ENCODE measurements around the gene CXCL6.

Gene CXCL6

GRCh38 chr4:73859614-73860088 is 23.2 kb downstream of the CXCL6 start:
- TF ChIP-seq POLR2A (IDR thresholded peaks at IDR 0.05; ENCODE audit: low read depth, low read length) (no peak), POLR2AphosphoS5 (IDR thresholded peaks at IDR 0.05; ENCODE audit: low read depth, low read length) (no peak), TAF1 (IDR thresholded peaks at IDR 0.05; ENCODE audit: borderline replicate concordance, low read depth, low read length) (no peak)
- DNase-seq (ENCODE audit: insufficient read length) (no peak), FAIRE-seq (no peak)

DNA sequence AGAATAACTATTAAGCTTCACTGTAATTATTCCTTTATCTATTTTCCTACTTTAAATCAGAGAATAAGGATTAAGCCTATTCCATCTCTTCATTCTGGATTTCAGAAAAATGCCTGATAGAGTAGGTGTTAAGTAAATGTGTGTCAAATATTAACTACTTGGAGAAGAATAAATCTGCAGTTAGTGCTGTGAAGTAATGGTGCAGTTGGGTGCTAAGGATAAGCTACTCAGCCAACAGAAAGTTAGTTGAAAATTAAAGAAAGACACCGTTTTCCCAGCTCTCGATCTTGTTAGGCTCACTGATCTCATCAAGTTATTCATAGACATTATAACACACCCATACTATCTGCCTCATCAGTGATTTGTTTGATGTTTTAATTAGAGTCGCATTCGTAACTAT is 23.7 kb downstream of the CXCL6 start:
- TF ChIP-seq POLR2AphosphoS5 (IDR thresholded peaks at IDR 0.05; ENCODE audit: low read depth, low read length) (no peak), POLR2A (IDR thresholded peaks at IDR 0.05; ENCODE audit: low read depth, low read length) (no peak), TAF1 (IDR thresholded peaks at IDR 0.05; ENCODE audit: borderline replicate concordance, low read depth, low read length) (no peak)
- no peak for FAIRE-seq
- no peak for DNase-seq (ENCODE audit: insufficient read length)

- no peak for FAIRE-seq
- TF ChIP-seq POLR2AphosphoS5 (IDR thresholded peaks at IDR 0.05; ENCODE audit: low read depth, low read length) (no peak), TAF1 (IDR thresholded peaks at IDR 0.05; ENCODE audit: borderline replicate concordance, low read depth, low read length) (no peak), POLR2A (IDR thresholded peaks at IDR 0.05; ENCODE audit: low read depth, low read length) (no peak)
Measured at GRCh38 chr4:73860917-73861316, 24.4 kb downstream of the CXCL6 start.

GRCh38 chr4:73862322-73862721 is 25.8 kb downstream of the CXCL6 start:
- FAIRE-seq (no peak), DNase-seq (ENCODE audit: insufficient read length) (no peak)
- TF ChIP-seq TAF1 (IDR thresholded peaks at IDR 0.05; ENCODE audit: borderline replicate concordance, low read depth, low read length): no peak
- TF ChIP-seq POLR2AphosphoS5 (IDR thresholded peaks at IDR 0.05; ENCODE audit: low read depth, low read length): no peak
- TF ChIP-seq POLR2A (IDR thresholded peaks at IDR 0.05; ENCODE audit: low read depth, low read length): no peak

More at GRCh38 chr4:73860917-73861316, 24.4 kb downstream of the CXCL6 start:
- DNase-seq (ENCODE audit: insufficient read length): no peak

GRCh38 chr4:73864365-73864764 is 27.9 kb downstream of the CXCL6 start:
- no peak for DNase-seq (ENCODE audit: insufficient read length)
- TF ChIP-seq POLR2A (IDR thresholded peaks at IDR 0.05; ENCODE audit: low read depth, low read length) (no peak), TAF1 (IDR thresholded peaks at IDR 0.05; ENCODE audit: borderline replicate concordance, low read depth, low read length) (no peak), POLR2AphosphoS5 (IDR thresholded peaks at IDR 0.05; ENCODE audit: low read depth, low read length) (no peak)
- FAIRE-seq: no peak

DNA sequence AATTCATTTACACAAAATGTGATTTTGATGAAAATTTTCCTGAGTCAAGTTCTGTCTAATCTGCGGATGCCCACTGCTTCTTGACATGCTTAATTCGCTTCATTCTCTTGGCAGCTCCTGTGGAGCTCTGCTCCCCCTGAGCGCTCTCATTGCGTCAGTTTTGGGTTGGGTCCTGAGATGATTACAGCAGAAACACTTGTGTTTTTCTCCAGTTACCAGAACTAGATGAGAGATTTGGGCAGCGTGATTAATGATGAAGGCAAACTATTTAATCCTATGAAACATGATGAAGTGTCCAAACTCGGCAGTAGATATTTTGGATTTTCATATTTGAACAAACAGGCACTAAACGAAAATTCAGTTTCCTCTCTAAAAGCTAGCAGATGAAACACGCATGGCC is 28.5 kb downstream of the CXCL6 start:
- TF ChIP-seq TAF1 (IDR thresholded peaks at IDR 0.05; ENCODE audit: borderline replicate concordance, low read depth, low read length) (no peak), POLR2A (IDR thresholded peaks at IDR 0.05; ENCODE audit: low read depth, low read length) (no peak), POLR2AphosphoS5 (IDR thresholded peaks at IDR 0.05; ENCODE audit: low read depth, low read length) (no peak)
- no peak for DNase-seq (ENCODE audit: insufficient read length)
- FAIRE-seq: no peak

DNA sequence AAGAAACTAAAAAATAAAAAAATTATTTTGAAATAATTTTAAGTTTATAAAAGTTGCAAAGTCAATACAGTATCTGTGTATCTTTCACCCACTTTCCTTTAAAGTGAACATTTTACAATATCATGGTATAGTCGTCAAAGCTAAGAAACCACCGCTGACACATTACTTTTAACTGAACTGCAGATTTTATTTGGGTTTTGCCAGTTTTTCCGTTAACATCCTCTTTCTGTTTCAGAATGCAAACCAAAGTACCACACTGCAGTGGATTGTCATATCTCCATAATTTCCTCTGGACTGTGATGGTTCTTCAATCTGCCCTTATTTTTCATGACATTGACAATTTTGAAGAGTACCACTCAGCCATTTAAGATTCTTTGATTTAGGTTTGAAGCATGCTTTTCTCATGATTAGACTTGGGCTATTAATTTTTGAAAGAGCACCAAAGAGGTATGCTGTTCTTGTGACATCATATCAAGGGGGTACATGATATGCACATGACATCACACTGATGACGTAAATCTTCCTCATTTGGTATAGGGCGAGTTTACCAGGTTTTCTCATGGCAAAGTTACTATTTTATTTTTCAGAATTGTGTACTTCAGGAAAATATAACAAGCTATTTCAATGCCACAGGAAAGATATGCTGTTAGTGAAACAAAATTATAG is 29.1 kb downstream of the CXCL6 start:
- DNase-seq (ENCODE audit: insufficient read length) (no peak), FAIRE-seq (no peak)
- TF ChIP-seq TAF1 (IDR thresholded peaks at IDR 0.05; ENCODE audit: borderline replicate concordance, low read depth, low read length) (no peak), POLR2A (IDR thresholded peaks at IDR 0.05; ENCODE audit: low read depth, low read length) (no peak), POLR2AphosphoS5 (IDR thresholded peaks at IDR 0.05; ENCODE audit: low read depth, low read length) (no peak)

- DNase-seq (ENCODE audit: insufficient read length) (no peak), FAIRE-seq (no peak)
- TF ChIP-seq TAF1 (IDR thresholded peaks at IDR 0.05; ENCODE audit: borderline replicate concordance, low read depth, low read length) (no peak), POLR2A (IDR thresholded peaks at IDR 0.05; ENCODE audit: low read depth, low read length) (no peak), POLR2AphosphoS5 (IDR thresholded peaks at IDR 0.05; ENCODE audit: low read depth, low read length) (no peak)
Measured at GRCh38 chr4:73866246-73866645, 29.8 kb downstream of the CXCL6 start.

DNA sequence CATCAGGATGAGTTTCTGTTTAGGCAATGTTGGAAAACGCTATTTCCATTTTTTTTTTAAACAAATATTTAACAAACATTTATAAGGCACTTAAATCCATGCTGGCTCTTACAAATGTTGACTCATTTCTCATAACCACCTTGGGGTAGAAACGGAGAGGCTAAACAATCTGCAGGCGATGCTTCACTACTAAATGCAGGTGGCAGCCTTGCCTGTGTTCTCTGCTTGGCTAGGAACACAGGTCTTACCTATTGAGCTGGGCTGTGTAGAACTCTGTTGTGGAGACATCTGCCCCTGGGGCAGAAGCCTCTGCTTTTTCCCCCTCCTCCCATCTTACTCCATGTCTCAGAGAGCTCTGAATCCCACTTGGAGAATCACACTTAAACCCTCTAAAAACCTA is 31.3 kb downstream of the CXCL6 start:
- DNase-seq (ENCODE audit: insufficient read length) (no peak), FAIRE-seq (no peak)
- no peak for TF ChIP-seq TAF1 (IDR thresholded peaks at IDR 0.05; ENCODE audit: borderline replicate concordance, low read depth, low read length)
- no peak for TF ChIP-seq POLR2A (IDR thresholded peaks at IDR 0.05; ENCODE audit: low read depth, low read length)
- TF ChIP-seq POLR2AphosphoS5 (IDR thresholded peaks at IDR 0.05; ENCODE audit: low read depth, low read length): no peak

GRCh38 chr4:73868206-73869129 is 32.0 kb downstream of the CXCL6 start:
- no peak for FAIRE-seq
- no peak for TF ChIP-seq POLR2AphosphoS5 (IDR thresholded peaks at IDR 0.05; ENCODE audit: low read depth, low read length)
- no peak for TF ChIP-seq TAF1 (IDR thresholded peaks at IDR 0.05; ENCODE audit: borderline replicate concordance, low read depth, low read length)
- TF ChIP-seq POLR2A (IDR thresholded peaks at IDR 0.05; ENCODE audit: low read depth, low read length): no peak
- DNase-seq (ENCODE audit: insufficient read length): no peak

GRCh38 chr4:73869130-73870055 is 32.9 kb downstream of the CXCL6 start, which contains the start of gene CXCL1:
CXCL1 (plus strand) TSS chr4:73869393; CDS start chr4:73869471, 78 bp downstream.
- DNase-seq (ENCODE audit: insufficient read length) (no peak), FAIRE-seq (no peak)
- no peak for TF ChIP-seq POLR2AphosphoS5 (IDR thresholded peaks at IDR 0.05; ENCODE audit: low read depth, low read length)
- TF ChIP-seq TAF1 (IDR thresholded peaks at IDR 0.05; ENCODE audit: borderline replicate concordance, low read depth, low read length): no peak
- TF ChIP-seq POLR2A (IDR thresholded peaks at IDR 0.05; ENCODE audit: low read depth, low read length): no peak
